HUES48 (cell line): ENCODE data around the gene HK1.
"Not testable (repeated sequence)": the region's sequence is repeated elsewhere in the genome, so short reads cannot be mapped to it uniquely, and the experiment has no call there.

Experiments used
- H3K27ac ChIP-seq: one replicate; pipeline ENCODE4 v1.7.0; 2013; ENCODE audit warnings: low read depth, low read length, inconsistent platforms
- H3K27me3 ChIP-seq: 2 replicates; pipeline ENCODE4 v1.6.1; 2013; ENCODE audit warnings: mild to moderate bottlenecking, low read length; ENCODE audit not compliant: control insufficient read depth, insufficient read depth
- H3K36me3 ChIP-seq: 2 replicates; pipeline ENCODE4 v1.6.1; 2013; ENCODE audit warnings: low read length; ENCODE audit not compliant: control insufficient read depth, insufficient read depth
- H3K4me1 ChIP-seq: 2 replicates; pipeline ENCODE4 v1.6.1; 2013; ENCODE audit warnings: mild to moderate bottlenecking, low read length; ENCODE audit not compliant: control insufficient read depth, insufficient read depth
- H3K4me3 ChIP-seq: 2 replicates; pipeline ENCODE4 v1.5.1; 2013; ENCODE audit warnings: mild to moderate bottlenecking, low read depth, low read length
- H3K9ac ChIP-seq: 2 replicates; pipeline ENCODE4 v1.6.1; 2013; ENCODE audit warnings: mild to moderate bottlenecking, low read depth, low read length, moderate library complexity
- H3K9me3 ChIP-seq: 2 replicates; pipeline ENCODE4 v1.6.1; 2013; ENCODE audit warnings: low read length; ENCODE audit not compliant: control insufficient read depth, insufficient read depth

Gene HK1

GRCh38 chr10:69281507-69282413, 3.5 kb downstream of the HK1 start:
- Histone ChIP-seq H3K36me3 (no peaks in the 10 kb centered on the region), H3K9me3 (no peaks in the 10 kb centered on the region), H3K4me3 (no peak overlapping the region), H3K9ac (no peak overlapping the region), H3K27me3 (no peaks in the 10 kb centered on the region), H3K4me1 (peaks cover 12% of the 10 kb centered on the region), H3K27ac (no peak overlapping the region)

GRCh38 chr10:69284402-69284801, 6.1 kb downstream of the HK1 start:
- not testable (repeated sequence) for H3K4me1 ChIP-seq, H3K27ac ChIP-seq, H3K9ac ChIP-seq

GRCh38 chr10:69285699-69286098, 7.4 kb downstream of the HK1 start:
- Histone ChIP-seq H3K27ac (no peak overlapping the region), H3K36me3 (no peaks in the 10 kb centered on the region), H3K9me3 (no peaks in the 10 kb centered on the region), H3K4me1 (peaks cover 4% of the 10 kb centered on the region; the same call in 1 of the 2 replicates), H3K27me3 (no peaks in the 10 kb centered on the region), H3K4me3 (no peak overlapping the region), H3K9ac (no peak overlapping the region)

More at GRCh38 chr10:69284402-69284801, 6.1 kb downstream of the HK1 start:
- H3K9me3 ChIP-seq, H3K4me3 ChIP-seq, H3K27me3 ChIP-seq, H3K36me3 ChIP-seq: not testable (repeated sequence)

GRCh38 chr10:69287181-69287580, 8.9 kb downstream of the HK1 start:
- H3K4me3 ChIP-seq: no peak overlapping the region
- H3K9me3 ChIP-seq: no peaks in the 10 kb centered on the region
- H3K4me1 ChIP-seq: peaks cover 4% of the 10 kb centered on the region; the same call in 1 of the 2 replicates
- H3K27ac ChIP-seq: no peak overlapping the region
- H3K27me3 ChIP-seq: no peaks in the 10 kb centered on the region
- no peaks in the 10 kb centered on the region for H3K36me3 ChIP-seq
- no peak overlapping the region for H3K9ac ChIP-seq

DNA sequence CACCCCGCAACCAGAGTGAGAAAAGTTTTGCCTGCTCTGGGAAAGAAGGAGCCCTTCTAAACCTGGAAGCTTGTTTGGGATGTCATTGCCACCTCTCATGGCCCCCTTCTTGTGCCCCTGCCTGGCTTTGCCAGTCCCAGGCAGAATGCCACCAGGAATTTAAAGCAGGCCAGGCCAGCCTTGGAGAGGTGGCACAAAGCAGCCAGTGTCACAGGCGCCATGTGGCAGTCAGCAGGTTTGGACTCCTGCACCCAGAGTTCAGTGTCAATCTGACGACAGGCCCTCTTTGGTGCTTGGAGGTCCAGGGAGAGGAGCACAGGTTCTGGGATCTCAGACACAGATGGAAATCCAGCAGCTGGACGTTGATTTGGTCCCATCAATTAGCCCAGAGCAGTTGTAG, 12.7 kb downstream of the HK1 start:
- Histone ChIP-seq H3K4me3 (no peak overlapping the region), H3K27ac (no peak overlapping the region), H3K9ac (no peak overlapping the region), H3K4me1 (peaks cover 4% of the 10 kb centered on the region; the same call in 1 of the 2 replicates), H3K9me3 (no peaks in the 10 kb centered on the region), H3K27me3 (no peaks in the 10 kb centered on the region), H3K36me3 (no peaks in the 10 kb centered on the region)

DNA sequence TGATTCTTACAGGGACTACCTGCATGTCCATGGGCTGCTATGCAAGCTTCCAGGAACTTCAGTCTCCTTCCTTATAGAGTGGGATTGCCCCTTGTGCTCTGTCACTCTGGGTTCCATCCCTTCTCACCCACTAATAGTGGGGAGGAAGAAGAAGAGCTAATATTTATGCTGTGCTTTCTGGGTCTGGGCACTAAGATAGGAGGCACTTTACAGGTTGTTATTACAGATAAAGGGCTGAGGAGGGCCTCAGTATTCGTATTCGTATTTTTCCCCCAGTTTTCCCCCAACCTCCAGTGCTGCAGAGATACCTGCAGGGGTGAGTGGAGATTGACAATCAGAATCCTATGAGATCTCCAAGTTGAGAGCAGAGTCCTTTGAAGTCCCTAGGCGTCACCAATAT, 14.2 kb downstream of the HK1 start:
- no peak overlapping the region for H3K9ac ChIP-seq
- H3K27ac ChIP-seq: no peak overlapping the region
- H3K27me3 ChIP-seq: no peaks in the 10 kb centered on the region
- H3K4me1 ChIP-seq: peaks cover 4% of the 10 kb centered on the region; the same call in 1 of the 2 replicates
- no peak overlapping the region for H3K4me3 ChIP-seq
- no peaks in the 10 kb centered on the region for H3K36me3 ChIP-seq
- H3K9me3 ChIP-seq: no peaks in the 10 kb centered on the region

DNA sequence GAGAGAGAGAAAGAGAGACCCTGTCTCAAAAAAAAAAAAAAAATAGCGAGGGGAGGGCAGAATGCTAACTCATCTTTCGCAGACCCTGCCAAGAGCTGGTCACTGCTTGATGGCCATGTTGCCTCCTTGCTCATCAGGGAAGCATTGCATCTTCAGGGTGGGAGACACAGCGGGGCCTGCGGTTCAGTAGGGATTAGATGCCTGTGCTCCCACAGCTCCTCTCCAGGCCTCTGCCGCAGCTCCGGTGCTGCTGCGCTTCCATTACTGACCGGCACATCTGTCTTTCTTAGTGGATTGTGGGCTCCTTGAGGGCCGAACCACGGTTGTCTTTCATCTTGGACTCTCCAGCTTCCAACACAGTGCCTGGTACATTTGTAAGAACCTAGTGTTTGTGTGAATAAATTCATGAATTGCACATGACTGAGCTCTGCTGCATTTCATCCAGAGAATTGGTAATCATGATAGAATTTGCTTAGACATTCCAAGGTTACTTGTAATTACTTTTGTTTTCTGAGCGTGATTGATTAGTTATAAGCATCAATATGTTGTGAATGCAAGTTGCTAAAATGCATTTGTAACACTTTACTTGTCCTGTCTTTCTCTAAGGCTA, 16.8 kb downstream of the HK1 start:
- no peak overlapping the region for H3K9ac ChIP-seq
- H3K9me3 ChIP-seq: no peaks in the 10 kb centered on the region
- peaks cover 4% of the 10 kb centered on the region; the same call in 1 of the 2 replicates for H3K4me1 ChIP-seq
- H3K36me3 ChIP-seq: no peaks in the 10 kb centered on the region
- H3K27me3 ChIP-seq: no peaks in the 10 kb centered on the region
- no peak overlapping the region for H3K4me3 ChIP-seq
- no peak overlapping the region for H3K27ac ChIP-seq

DNA sequence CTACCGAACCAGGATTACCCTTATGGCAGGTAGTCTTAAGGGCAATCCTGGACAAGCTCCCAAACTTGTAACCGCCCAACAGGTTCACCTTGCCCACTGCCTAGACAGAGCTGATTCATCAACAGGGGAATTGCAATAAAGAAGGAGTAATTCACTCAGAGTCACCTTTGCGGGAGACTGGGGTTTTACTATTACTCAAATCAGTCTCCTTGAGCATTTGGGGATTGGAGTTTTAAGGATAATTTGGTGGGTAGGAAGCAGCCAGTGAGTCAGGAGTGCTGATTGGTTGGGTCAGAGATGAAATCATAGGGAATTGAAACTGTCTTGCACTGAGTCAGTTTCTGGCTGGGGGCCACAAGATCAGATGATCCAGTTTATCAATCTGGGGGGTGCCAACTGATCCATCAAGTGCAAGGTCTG, 25.3 kb downstream of the HK1 start:
- no peak overlapping the region for H3K27ac ChIP-seq
- H3K36me3 ChIP-seq: no peaks in the 10 kb centered on the region
- H3K4me1 ChIP-seq: no peaks in the 10 kb centered on the region
- no peak overlapping the region for H3K9ac ChIP-seq
- H3K27me3 ChIP-seq: no peaks in the 10 kb centered on the region
- no peaks in the 10 kb centered on the region for H3K9me3 ChIP-seq
- no peak overlapping the region for H3K4me3 ChIP-seq

DNA sequence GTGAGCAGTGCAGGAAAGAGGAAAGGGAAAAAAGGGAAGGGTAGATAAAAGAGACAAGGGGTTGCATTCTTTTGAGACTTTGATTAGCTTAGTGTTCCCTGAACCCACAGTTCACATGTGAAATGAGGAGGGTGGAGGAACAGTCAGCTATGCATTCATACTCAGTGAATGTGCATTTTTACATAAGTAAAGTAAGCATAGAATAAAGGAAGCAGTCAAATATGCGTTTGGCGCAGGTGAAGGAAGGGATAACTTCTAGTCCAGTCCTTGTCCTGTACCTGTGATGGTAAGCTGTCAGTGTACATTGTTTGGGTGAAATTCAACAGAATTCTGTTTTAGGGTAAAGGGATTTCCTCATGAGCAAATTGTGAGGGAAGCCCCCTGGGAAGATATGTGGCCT, 28.1 kb downstream of the HK1 start:
- Histone ChIP-seq H3K4me1 (no peaks in the 10 kb centered on the region), H3K4me3 (no peak overlapping the region), H3K27me3 (no peaks in the 10 kb centered on the region), H3K27ac (no peak overlapping the region), H3K36me3 (no peaks in the 10 kb centered on the region), H3K9me3 (no peaks in the 10 kb centered on the region), H3K9ac (no peak overlapping the region)

DNA sequence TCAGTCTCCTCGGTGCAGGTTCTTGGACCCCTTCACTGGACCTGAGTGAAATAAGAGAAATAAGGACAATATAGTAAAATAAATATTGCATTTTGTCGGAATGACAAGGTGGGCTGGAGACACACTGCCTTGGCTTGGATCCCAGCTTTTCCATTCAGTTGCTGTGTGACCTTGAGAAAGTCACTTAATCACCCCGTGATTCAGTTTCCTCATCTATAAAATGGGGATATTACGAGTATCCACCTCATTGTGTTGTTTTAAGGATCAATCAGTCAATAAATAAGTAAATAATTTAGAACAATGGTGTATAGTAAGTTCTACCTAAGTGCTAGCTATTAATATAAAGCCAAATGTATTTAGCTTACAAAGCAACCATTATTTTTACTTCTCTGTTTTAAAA, 29.1 kb downstream of the HK1 start:
- H3K9ac ChIP-seq: no peak overlapping the region
- no peaks in the 10 kb centered on the region for H3K27me3 ChIP-seq
- no peak overlapping the region for H3K4me3 ChIP-seq
- no peak overlapping the region for H3K27ac ChIP-seq
- no peaks in the 10 kb centered on the region for H3K9me3 ChIP-seq
- H3K36me3 ChIP-seq: no peaks in the 10 kb centered on the region
- peaks cover 2% of the 10 kb centered on the region; the same call in 1 of the 2 replicates for H3K4me1 ChIP-seq

DNA sequence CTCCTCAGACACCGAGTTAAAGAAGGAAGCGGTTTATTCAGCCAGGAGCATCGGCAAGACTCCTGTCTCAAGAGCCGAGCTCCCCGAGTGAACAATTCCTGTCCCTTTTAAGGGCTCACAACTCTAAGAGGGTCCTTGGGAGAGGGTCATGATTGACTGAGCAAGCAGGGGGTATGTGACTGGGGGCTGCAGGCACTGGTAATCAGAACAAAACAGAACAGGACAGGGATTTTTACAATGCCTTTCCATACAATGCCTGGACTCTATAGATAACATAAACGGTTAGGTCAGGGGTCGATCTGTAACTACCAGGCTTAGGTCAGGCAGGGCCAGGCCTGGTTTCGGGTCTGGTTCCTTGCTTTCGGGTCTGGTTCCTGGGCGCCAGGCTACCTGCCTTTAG, 30.0 kb downstream of the HK1 start:
- not testable (repeated sequence) for H3K27ac ChIP-seq, H3K9me3 ChIP-seq, H3K27me3 ChIP-seq, H3K4me3 ChIP-seq, H3K4me1 ChIP-seq, H3K36me3 ChIP-seq, H3K9ac ChIP-seq
